Lower lobe of right lung (tissue), 2 donors: ENCODE results near the gene EPS8L2. TPM values are rescaled to one million over a fixed set of nuclear protein-coding genes. Genes with fewer than 3 reads are reported as not detected.

Source experiments
- ATAC-seq, 2 donors: fragments of 200-7000 bp; cut with Tn5 transposase; one replicate each; pipeline ENCODE4 v1.9.1; 2020 to 2022; ENCODE audit warnings: mild to moderate bottlenecking in 2 of 2, moderate library complexity in 2 of 2
- DNase-seq: peaks from one replicate; pipeline ENCODE4 v3.0.0-alpha.2; 2020
- H3K27ac ChIP-seq: fragments of 200-600 bp; one replicate; pipeline ENCODE4 v1.8.0; 2022
- H3K27me3 ChIP-seq: fragments of 200-600 bp; one replicate; pipeline ENCODE4 v1.8.0; 2022; ENCODE audit warnings: low read depth
- H3K36me3 ChIP-seq: fragments of 200-600 bp; one replicate; pipeline ENCODE4 v1.8.0; 2022; ENCODE audit warnings: mild to moderate bottlenecking
- H3K4me1 ChIP-seq: fragments of 200-600 bp; one replicate; pipeline ENCODE4 v1.8.0; 2022
- H3K4me3 ChIP-seq: fragments of 200-600 bp; one replicate; pipeline ENCODE4 v1.8.0; 2022; ENCODE audit warnings: mild to moderate bottlenecking
- H3K9me3 ChIP-seq: fragments of 200-600 bp; one replicate; pipeline ENCODE4 v1.8.0; 2022
- intact Hi-C: fragments of 100-400 bp; cut with DNase I; formaldehyde crosslinking; loops from one replicate; pipeline ENCODE4 v1.11.0; 2022
- total RNA-seq: library from RNA; stranded (reverse); fragmentation: NEBNext Ultra II Directional; extraction: Animal tissue kit (Norgen Biotek cat#: 25700); gene quantifications from one replicate; pipeline ENCODE4 v1.2.1, GENCODE V29; 2021
- TF ChIP-seq, protein P1 (sequence below): fragments of 200-600 bp; IDR thresholded peaks from one replicate; pipeline ENCODE4 v1.8.0; 2022; ENCODE audit warnings: antibody characterized with exemption, mild to moderate bottlenecking
- donor health status: DM: no; HTN: yes; CAD: no; lungs with severe emphysema.

EPS8L2 gene
- total RNA-seq, 1 donor from 2014 or later: 156 TPM

DNA sequence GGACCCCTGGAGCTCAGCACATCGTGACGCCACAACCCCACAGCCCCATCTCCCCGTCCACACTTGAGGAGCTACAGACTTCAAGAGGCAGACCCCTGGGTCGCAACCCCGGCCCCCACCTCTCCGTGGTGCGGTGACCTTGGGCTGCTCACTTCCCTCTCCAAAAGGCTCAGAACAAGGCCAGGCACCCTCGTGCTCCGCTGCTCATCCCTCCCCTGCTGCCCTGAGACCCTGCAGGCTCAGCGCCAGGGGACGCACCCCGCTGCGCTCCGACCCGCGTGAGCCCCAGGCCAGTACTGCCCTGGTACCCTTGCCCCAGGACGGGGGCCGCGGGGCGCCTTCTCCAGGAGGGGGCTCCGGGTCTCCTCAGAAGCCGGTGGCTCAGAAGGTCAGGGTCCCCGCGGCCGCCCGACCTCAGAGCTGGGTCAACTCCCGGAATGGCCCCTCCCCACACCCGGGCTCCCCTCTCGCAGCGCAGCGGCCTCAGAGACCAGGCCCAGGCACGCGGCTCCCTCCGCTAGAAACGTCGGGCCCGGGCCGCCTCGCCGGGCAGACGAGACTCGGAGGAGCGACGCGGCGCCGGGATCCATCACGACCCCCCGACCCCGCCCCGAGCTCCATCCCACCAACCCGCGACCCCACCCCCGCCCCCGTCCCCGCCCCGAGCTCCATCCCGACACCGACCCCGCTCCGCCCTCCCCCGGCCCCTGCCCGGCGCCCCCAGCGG is 70.7 kb downstream of the EPS8L2 start:
- intact Hi-C loops: no loop called here
- Histone ChIP-seq H3K27me3 (no peaks in the 10 kb centered on the region), H3K4me1 (peaks cover 30% of the 10 kb centered on the region), H3K4me3 (peak overlapping the region; percentile 79), H3K9me3 (no peaks in the 10 kb centered on the region), H3K27ac (peak overlapping the region; percentile 85), H3K36me3 (peaks cover 25% of the 10 kb centered on the region)
- DNase-seq (peak; percentile 56), ATAC-seq (peak; percentile 31 to 55)
- TF ChIP-seq, protein P1, sequence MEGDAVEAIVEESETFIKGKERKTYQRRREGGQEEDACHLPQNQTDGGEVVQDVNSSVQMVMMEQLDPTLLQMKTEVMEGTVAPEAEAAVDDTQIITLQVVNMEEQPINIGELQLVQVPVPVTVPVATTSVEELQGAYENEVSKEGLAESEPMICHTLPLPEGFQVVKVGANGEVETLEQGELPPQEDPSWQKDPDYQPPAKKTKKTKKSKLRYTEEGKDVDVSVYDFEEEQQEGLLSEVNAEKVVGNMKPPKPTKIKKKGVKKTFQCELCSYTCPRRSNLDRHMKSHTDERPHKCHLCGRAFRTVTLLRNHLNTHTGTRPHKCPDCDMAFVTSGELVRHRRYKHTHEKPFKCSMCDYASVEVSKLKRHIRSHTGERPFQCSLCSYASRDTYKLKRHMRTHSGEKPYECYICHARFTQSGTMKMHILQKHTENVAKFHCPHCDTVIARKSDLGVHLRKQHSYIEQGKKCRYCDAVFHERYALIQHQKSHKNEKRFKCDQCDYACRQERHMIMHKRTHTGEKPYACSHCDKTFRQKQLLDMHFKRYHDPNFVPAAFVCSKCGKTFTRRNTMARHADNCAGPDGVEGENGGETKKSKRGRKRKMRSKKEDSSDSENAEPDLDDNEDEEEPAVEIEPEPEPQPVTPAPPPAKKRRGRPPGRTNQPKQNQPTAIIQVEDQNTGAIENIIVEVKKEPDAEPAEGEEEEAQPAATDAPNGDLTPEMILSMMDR: no peak

Other genes with a start within 250 kb of the EPS8L2 start
- gene RNH1, start 199.0 kb upstream of the EPS8L2 start, total RNA-seq: 237 TPM
- 36.3 TPM for gene HRAS, start 170.7 kb upstream of the EPS8L2 start, total RNA-seq
- 7.6 TPM for gene LRRC56, start 168.7 kb upstream of the EPS8L2 start, total RNA-seq
- gene LMNTD2, start 145.5 kb upstream of the EPS8L2 start, total RNA-seq: 6.0 TPM
- 71.5 TPM for gene RASSF7, start 145.3 kb upstream of the EPS8L2 start, total RNA-seq
- 31.5 TPM for gene PHRF1, start 129.8 kb upstream of the EPS8L2 start, total RNA-seq
- gene IRF7, start 90.3 kb upstream of the EPS8L2 start, total RNA-seq: 84.8 TPM
- not detected for gene CDHR5, start 81.3 kb upstream of the EPS8L2 start, total RNA-seq
- gene SCT, start 79.0 kb upstream of the EPS8L2 start, total RNA-seq: not detected
- gene DRD4, start 69.0 kb upstream of the EPS8L2 start, total RNA-seq: 1.3 TPM
- gene DEAF1, start 11.0 kb upstream of the EPS8L2 start, total RNA-seq: 32.0 TPM
- 33.9 TPM for gene TMEM80, start 10.4 kb upstream of the EPS8L2 start, total RNA-seq
- gene TALDO1, start 41.2 kb downstream of the EPS8L2 start, total RNA-seq: 218 TPM
- gene GATD1, start 71.3 kb downstream of the EPS8L2 start, total RNA-seq: 46.7 TPM
- not detected for gene CEND1, start 83.9 kb downstream of the EPS8L2 start, total RNA-seq
- gene SLC25A22, start 92.0 kb downstream of the EPS8L2 start, total RNA-seq: 18.2 TPM
- gene PIDD1, start 99.0 kb downstream of the EPS8L2 start, total RNA-seq: 12.6 TPM
- gene RPLP2, start 103.7 kb downstream of the EPS8L2 start, total RNA-seq: 1,518 TPM
- gene PNPLA2, start 112.7 kb downstream of the EPS8L2 start, total RNA-seq: 137 TPM
- gene CRACR2B, start 121.7 kb downstream of the EPS8L2 start, total RNA-seq: 43.6 TPM
- gene CD151, start 126.7 kb downstream of the EPS8L2 start, total RNA-seq: 387 TPM
- 127 TPM for gene POLR2L, start 136.3 kb downstream of the EPS8L2 start, total RNA-seq
- 140 TPM for gene TSPAN4, start 136.6 kb downstream of the EPS8L2 start, total RNA-seq
- 65.0 TPM for gene CHID1, start 204.6 kb downstream of the EPS8L2 start, total RNA-seq
- gene AP2A2, start 219.6 kb downstream of the EPS8L2 start, total RNA-seq: 130 TPM